HG03439 (cell line): Measurements from ENCODE around the gene THOP1.

Source experiments
- ATAC-seq: cut with Tn5 transposase; IDR thresholded peaks from one replicate; pipeline ENCODE4 v1.9.1; 2021; ENCODE audit warnings: mild to moderate bottlenecking, moderate library complexity; ENCODE audit not compliant: unreplicated experiment

The THOP1 gene

GRCh38 chr19:2785244-2785997 lies at the start of gene THOP1:
Gene THOP1 (plus strand): TSS chr19:2785503. CDS start chr19:2785663, 160 bp downstream.
- ATAC-seq = peak; percentile 61

GRCh38 chr19:2736550-2737190 lies 48.6 kb upstream of the THOP1 start:
- no peak for ATAC-seq

DNA sequence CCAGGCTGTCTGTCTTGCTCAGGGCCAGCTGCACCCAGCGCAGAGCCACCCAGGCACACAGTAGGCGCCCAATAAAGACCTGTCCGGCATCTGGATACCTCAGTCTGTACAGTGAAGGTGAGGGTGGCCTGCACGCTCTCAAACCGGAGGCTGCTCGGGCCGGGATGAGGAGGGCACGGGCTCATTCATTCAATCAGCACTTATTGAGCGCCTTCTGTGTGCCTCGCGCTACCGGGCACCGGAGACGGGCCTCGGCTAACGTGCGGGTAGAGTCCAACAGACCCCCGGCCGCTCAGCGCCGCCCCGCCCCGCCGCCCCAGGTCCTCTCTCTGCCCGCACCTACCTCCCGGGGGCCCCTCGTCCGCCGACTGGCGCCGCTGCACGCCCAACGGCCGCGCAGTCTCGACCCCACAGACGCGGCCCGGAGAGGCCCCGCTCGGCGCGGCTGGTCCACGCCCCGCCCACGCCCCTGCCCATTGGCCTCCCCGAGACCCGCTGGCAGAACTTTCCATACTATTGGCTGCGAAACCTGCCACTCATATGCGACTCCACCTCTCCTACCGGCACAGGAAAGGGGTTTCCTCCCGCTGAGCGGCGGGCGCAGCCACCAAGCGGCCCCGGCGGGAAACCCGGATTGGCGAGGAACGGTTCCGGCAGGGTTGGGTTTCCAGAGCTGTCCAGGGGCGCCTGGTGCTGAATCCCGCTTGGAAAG lies 45.5 kb upstream of the THOP1 start, which contains the start of gene SLC39A3:
Gene SLC39A3, minus strand, starts transcription at position 416 of the 712 bp plus-strand sequence. CDS start 2,760 bp downstream, outside the sequence.
- ATAC-seq = peak; percentile 90

DNA sequence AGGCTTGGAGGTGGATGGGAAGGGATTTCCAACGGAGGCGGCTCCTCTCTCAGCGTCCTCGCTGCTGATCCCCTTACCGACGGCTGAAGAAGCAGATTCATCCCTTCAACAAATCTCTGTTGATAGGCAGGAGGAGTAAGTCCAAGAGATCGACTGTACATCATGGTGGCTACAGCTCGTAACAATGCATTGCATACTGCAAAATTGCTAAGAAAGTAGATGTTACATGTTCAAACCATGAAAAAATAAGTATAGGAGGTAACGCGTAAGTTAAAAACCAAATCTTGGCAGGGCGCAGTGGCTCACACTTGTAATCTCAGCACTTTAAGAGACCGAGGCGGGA lies 45.0 kb upstream of the THOP1 start:
- ATAC-seq = no peak

DNA sequence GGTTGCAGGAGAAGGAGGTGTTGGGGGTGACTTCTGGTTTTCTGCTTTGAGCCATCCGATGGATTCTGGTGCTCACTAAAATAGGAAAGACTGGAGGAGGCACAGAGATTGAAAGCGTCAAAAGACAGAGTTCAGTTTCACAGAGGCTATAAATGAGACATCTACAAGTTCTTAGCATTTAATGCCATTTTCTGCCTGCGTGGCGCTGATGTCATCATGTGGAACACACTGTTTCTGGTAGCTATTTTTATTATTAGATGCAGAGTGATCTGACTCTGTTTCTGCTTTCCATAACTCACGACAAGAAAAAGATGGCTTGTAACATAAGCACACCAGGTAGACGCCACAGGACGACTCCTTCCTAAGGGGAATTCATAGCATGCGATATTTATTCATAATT lies 42.2 kb upstream of the THOP1 start:
- no peak for ATAC-seq

DNA sequence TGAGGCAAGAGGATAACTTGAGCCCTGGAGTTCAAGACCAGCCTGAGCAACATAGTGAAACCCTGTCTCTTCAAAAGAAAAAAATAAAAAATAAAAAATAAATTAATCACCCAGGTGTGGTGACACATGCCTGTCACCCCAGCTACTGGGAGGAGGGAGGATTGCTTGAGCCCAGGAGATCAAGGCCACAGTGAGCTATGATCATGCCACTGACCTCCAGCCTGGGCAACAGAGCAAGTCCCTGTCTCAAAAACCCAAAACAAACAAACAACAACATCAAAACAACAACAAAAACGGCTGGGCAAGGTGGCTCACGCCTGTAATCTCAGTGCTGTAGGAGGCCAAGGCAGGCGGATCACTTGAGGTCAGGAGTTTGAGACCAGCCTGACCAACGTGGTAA lies 41.2 kb upstream of the THOP1 start:
- ATAC-seq = no peak

DNA sequence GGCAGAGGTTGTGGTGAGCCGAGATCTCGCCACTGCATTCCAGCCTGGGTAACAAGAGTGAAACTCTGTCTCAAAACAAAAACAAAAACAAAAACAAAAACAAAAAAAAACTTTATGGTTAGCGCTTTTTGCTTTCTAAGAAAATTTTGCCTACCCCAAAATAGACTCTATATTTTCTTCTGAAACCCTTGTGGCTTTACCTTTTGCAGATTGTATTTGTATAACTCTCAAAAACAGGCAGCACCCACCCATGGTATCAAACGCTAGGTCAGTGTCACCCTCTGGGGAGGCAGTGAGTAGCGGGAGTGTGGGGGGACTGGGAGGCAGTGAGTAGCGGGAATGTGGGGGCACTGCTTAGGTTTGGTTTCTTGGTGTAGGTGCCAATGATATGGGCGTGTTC lies 38.0 kb upstream of the THOP1 start:
- ATAC-seq = peak; percentile 44

GRCh38 chr19:2750808-2751437 lies 34.4 kb upstream of the THOP1 start:
- no peak for ATAC-seq

DNA sequence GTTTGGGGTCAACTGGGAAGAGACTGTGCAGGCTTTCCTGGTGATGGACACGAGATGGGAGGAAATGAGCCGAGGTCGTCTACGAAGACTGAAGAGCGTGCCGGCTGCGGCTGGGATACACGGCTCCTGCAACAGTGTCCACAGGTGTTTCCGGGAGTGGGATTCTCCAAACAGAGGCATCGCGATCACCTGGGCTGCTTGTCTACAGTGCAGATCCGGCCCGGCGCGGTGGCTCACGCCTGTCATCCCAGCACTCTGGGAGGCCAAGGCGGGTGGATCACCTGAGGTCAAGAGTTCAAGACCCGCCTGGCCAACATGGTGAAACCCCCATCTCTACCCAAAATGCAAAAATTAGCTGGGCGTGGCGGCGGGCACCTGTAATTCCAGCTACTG lies 33.9 kb upstream of the THOP1 start:
- ATAC-seq = no peak

- ATAC-seq = no peak
These were observed 30.4 kb upstream of the THOP1 start for GRCh38 chr19:2754659-2755447.

DNA sequence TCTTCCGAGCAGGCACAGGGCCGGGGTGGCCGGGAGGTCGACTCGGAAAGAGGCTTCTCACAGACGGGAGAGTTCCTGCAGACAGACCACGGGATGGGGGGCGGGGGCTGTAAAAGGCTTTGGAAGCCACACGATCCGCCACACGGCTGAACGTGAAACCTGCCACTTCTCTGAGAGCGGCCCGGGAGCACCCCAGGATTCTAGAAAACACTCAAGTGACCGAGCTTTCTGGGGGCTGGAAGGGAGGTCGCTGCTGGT lies 29.9 kb upstream of the THOP1 start:
- no peak for ATAC-seq

GRCh38 chr19:2755811-2756210 lies 29.5 kb upstream of the THOP1 start:
- ATAC-seq = no peak

GRCh38 chr19:2756477-2756876 lies 28.8 kb upstream of the THOP1 start:
- ATAC-seq = no peak

GRCh38 chr19:2756921-2757881 lies 28.1 kb upstream of the THOP1 start:
- no peak for ATAC-seq

- ATAC-seq = no peak
These were observed 26.5 kb upstream of the THOP1 start for GRCh38 chr19:2758601-2759313.

DNA sequence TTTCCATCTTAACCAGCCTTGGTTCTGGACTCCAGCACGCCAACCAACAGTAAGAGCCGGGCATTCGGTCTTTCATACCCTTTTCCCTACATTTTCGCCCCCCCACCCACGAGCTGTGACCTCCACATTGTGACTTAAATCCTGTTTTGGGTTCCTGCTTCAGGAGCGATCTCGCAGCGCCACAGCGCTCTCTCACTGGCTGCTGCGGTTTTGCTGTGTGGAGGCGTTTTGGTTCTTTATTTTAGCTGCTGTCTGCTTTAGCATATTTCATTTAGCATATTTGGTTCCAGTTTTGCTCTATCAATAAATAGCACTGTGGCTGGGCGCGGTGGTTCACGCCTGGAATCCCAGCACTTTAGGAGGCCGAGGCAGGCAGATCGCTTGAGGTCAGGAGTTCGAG lies 25.9 kb upstream of the THOP1 start:
- no peak for ATAC-seq

GRCh38 chr19:2759965-2760364 lies 25.3 kb upstream of the THOP1 start:
- no peak for ATAC-seq

- no peak for ATAC-seq
These were observed 24.0 kb upstream of the THOP1 start for GRCh38 chr19:2761309-2761677.
